Measurements from ENCODE around the gene PTPRJ. TPM values are rescaled to one million over a fixed set of nuclear protein-coding genes. Genes with fewer than 3 reads are reported as not detected.

The PTPRJ gene
- total and polyA plus RNA-seq, 3 donors from 2014 or later, result 4.3 to 8.2 (median 6.6) TPM

DNA sequence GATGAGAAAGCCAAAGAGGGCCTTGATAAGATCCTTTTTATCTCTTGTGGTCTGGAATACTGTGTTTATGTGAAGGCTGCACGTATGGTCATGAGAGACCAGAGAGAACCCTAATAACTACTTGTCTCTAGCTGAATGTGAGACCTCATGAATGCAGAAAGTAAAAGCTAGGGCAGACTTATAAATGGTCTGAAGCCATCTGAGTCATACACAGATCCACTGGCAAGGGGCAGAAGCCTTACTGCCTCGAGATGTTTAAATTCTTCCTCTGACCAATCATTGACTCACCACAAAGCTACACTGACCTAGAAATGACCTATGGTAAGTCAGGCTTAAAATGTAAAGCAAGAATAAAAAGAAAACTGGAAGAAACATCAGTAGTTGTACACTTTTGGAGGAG, 213.5 kb downstream of the PTPRJ start:
- TF ChIP-seq, protein P1, sequence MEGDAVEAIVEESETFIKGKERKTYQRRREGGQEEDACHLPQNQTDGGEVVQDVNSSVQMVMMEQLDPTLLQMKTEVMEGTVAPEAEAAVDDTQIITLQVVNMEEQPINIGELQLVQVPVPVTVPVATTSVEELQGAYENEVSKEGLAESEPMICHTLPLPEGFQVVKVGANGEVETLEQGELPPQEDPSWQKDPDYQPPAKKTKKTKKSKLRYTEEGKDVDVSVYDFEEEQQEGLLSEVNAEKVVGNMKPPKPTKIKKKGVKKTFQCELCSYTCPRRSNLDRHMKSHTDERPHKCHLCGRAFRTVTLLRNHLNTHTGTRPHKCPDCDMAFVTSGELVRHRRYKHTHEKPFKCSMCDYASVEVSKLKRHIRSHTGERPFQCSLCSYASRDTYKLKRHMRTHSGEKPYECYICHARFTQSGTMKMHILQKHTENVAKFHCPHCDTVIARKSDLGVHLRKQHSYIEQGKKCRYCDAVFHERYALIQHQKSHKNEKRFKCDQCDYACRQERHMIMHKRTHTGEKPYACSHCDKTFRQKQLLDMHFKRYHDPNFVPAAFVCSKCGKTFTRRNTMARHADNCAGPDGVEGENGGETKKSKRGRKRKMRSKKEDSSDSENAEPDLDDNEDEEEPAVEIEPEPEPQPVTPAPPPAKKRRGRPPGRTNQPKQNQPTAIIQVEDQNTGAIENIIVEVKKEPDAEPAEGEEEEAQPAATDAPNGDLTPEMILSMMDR (IDR thresholded peaks at IDR 0.05), result no peak
- no peak for TF ChIP-seq POLR2A (IDR thresholded peaks at IDR 0.05)
- WGBS, 2 donors, result 48 to 52% methylated on average over 2 of the region's 2 CpGs
- intact Hi-C loops (cut with DNase I; ENCODE audit: low total_unique reads), result no loop called here

DNA sequence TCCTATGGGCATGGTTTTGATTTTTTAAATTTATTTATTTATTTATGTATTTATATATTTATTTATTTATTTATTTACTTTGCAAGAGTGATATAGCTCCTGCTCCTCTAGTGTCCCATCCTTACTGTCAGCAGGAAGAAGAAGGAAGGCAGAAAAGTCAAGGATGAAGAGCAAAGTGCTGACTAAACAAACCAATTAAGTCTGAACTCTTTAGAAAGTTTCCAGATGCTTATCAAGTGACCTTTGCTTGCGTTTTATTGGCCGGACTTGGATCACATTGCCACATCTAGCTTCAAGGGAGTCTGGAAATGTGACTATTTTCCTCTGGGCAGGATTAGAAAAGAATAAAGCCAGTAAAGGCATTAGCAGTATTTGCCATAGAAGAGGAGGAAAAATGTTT, 227.5 kb downstream of the PTPRJ start:
- TF ChIP-seq POLR2A (IDR thresholded peaks at IDR 0.05), result no peak
- TF ChIP-seq, protein P1 (IDR thresholded peaks at IDR 0.05), result no peak
- no peak for DNase-seq
- H3K36me3 ChIP-seq (ENCODE audit: low read depth, missing control alignments), result no peaks in the 10 kb centered on the region
- intact Hi-C loops (cut with DNase I; ENCODE audit: low total_unique reads), result no loop called here
- H3K27me3 ChIP-seq, result no peaks in the 10 kb centered on the region
- no peaks in the 10 kb centered on the region for H3K4me1 ChIP-seq
- 72 to 86% methylated on average over 2 of the region's 2 CpGs for WGBS, 2 donors
- H3K4me3 ChIP-seq, result no peak overlapping the region
- no peaks in the 10 kb centered on the region for H3K9me3 ChIP-seq
- no peak overlapping the region for H3K27ac ChIP-seq

More for the DNA sequence above, 213.5 kb downstream of the PTPRJ start:
- no peak for DNase-seq
- Histone ChIP-seq H3K27ac (no peak overlapping the region), H3K4me1 (no peaks in the 10 kb centered on the region), H3K36me3 (ENCODE audit: low read depth, missing control alignments) (no peaks in the 10 kb centered on the region), H3K9me3 (no peaks in the 10 kb centered on the region), H3K4me3 (no peak overlapping the region), H3K27me3 (no peaks in the 10 kb centered on the region)

DNA sequence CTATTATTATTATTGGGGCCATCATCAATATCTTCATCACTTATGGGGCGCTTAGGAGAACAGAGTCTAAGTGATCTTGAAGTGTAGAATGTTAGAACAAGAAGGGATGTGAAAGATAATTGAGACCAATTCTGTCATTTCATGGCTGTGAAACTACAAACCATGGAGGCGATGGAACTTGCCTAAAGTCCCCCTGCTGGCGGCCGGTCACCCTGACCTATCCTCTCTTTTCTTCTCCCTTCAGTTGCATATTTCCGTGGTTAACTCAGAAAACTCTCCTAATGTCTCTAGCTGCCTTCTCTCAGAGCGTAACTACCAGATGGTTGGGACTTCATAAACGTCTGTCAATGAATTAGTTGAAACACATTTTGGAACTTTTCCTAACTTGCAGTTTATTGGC, 229.7 kb downstream of the PTPRJ start:
- Histone ChIP-seq H3K27me3 (no peaks in the 10 kb centered on the region), H3K9me3 (no peaks in the 10 kb centered on the region), H3K4me3 (no peak overlapping the region), H3K36me3 (ENCODE audit: low read depth, missing control alignments) (no peaks in the 10 kb centered on the region), H3K27ac (no peak overlapping the region), H3K4me1 (no peaks in the 10 kb centered on the region)
- WGBS, 2 donors, result 26 to 30% methylated on average over 7 of the region's 7 CpGs
- DNase-seq, result no peak
- TF ChIP-seq POLR2A (IDR thresholded peaks at IDR 0.05), result no peak
- TF ChIP-seq, protein P1 (IDR thresholded peaks at IDR 0.05), result peak in 1 of 3 experiments; percentile 19
- intact Hi-C loops (cut with DNase I; ENCODE audit: low total_unique reads), result no loop called here

DNA sequence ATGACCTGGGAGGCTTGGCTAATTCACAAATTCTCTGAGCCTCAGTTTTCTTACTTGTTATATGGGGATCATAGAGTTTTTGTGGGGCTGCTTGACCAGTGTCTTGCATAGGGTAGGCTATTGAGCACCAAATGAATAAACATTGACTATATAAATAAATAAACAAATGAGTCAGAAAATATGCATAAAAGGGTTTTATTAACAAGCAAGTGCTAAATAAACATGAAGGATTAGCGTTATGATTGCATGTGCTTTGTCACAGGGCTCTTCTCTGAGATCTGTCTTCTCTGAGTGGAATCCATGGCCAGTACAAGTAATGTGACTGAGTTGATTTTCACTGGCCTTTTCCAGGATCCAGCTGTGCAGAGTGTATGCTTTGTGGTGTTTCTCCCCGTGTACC, 236.2 kb downstream of the PTPRJ start, which contains the start of gene OR4B1:
TSS of gene OR4B1 (plus strand) at position 301 of the 400 bp plus-strand sequence. CDS start at position 301, 0 bp downstream.
- no peaks in the 10 kb centered on the region for H3K36me3 ChIP-seq (ENCODE audit: low read depth, missing control alignments)
- no peak within 1 kb of the TSS for H3K4me3 ChIP-seq
- intact Hi-C loops (cut with DNase I; ENCODE audit: low total_unique reads), result no loop called here
- no peak for TF ChIP-seq POLR2A (IDR thresholded peaks at IDR 0.05)
- TF ChIP-seq, protein P1 (IDR thresholded peaks at IDR 0.05), result no peak
- no peak for DNase-seq
- H3K4me1 ChIP-seq, result no peaks in the 10 kb centered on the region
- H3K27ac ChIP-seq, result no peak within 1 kb of the TSS
- no peaks in the 10 kb centered on the region for H3K27me3 ChIP-seq
- H3K9me3 ChIP-seq, result no peaks in the 10 kb centered on the region
- 56 to 61% methylated on average over 2 of the region's 2 CpGs for whole genome bisulfite sequencing, 2 donors

MicroRNAs within 50 kb of the gene (microRNA counts, 767-probe panel; counts per million panel counts)
- 0 to 152 counts per million in 2 donors for microRNA hsa-miR-3161

Small RNAs within 50 kb of the gene (microRNA-seq; reads per million reads assigned to microRNA genes)
- gene MIR3161 (ENCODE audit: borderline number of aligned reads in 2 of 2, borderline replicate concordance in 1 of 2), result 0 reads per million in 2 donors

Small RNAs within 50 kb of the gene (small RNA-seq; reads per million reads assigned to genes)
- 0 reads per million in 2 donors for gene MIR3161

Other genes with a start within 250 kb of the PTPRJ start
- 100 to 1,000 TPM; 201 to 217 TPM for gene FNBP4, start 213.2 kb upstream of the PTPRJ start, total RNA-seq
- gene FNBP4, start 213.2 kb upstream of the PTPRJ start, polyA plus RNA-seq (ENCODE audit: insufficient read depth, low read depth, low replicate concordance), result 55.0 TPM
- gene NUP160, start 132.2 kb upstream of the PTPRJ start, total RNA-seq, result 10 to 100 TPM; 46.1 to 50.6 TPM
- 28.4 TPM for gene NUP160, start 132.2 kb upstream of the PTPRJ start, polyA plus RNA-seq (ENCODE audit: insufficient read depth, low read depth, low replicate concordance)
- not detected for gene OR4B1, start 236.3 kb downstream of the PTPRJ start, total RNA-seq
- not detected for gene OR4B1, start 236.3 kb downstream of the PTPRJ start, polyA plus RNA-seq (ENCODE audit: insufficient read depth, low read depth, low replicate concordance)